Loucy (cell line): ENCODE measurements around the gene DNMT1.
"Not testable (repeated sequence)": the region's sequence is repeated elsewhere in the genome, so short reads cannot be mapped to it uniquely, and the experiment has no call there.

Experiments
- EZH2phosphoT487 ChIP-seq: fragments of 200-600 bp; IDR thresholded peaks from 2 replicates; pipeline ENCODE4 v1.6.1; 2018; ENCODE audit warnings: antibody characterized with exemption, mild to moderate bottlenecking, moderate library complexity, borderline replicate concordance
- TF ChIP-seq, protein P1 (sequence below): fragments of 200-600 bp; sonication (generic); conservative IDR thresholded peaks from 2 replicates; pipeline ENCODE4 v1.5.1; 2014; ENCODE audit warnings: mild to moderate bottlenecking, antibody characterized with exemption, low read length

DNA sequence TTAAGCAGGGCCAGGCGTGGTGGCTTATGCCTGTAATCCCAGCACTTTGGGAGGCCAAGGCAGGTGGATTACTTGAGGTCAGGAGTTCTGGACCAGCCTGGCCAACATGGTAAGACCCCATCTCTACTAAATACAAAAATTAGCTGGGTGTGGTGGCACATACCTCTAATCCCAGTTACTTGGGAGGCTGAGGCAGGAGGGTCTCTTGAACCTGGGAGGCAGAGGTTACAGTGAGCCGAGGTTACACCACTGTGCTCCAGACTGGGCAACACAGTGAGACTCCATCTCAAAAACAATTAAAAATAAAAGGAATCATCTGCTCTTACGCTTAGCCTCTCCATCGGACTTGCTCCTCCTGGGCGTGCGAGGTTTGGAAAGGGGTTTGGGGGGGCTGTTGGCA lies 14.7 kb downstream of the DNMT1 start:
- TF ChIP-seq, protein P1, sequence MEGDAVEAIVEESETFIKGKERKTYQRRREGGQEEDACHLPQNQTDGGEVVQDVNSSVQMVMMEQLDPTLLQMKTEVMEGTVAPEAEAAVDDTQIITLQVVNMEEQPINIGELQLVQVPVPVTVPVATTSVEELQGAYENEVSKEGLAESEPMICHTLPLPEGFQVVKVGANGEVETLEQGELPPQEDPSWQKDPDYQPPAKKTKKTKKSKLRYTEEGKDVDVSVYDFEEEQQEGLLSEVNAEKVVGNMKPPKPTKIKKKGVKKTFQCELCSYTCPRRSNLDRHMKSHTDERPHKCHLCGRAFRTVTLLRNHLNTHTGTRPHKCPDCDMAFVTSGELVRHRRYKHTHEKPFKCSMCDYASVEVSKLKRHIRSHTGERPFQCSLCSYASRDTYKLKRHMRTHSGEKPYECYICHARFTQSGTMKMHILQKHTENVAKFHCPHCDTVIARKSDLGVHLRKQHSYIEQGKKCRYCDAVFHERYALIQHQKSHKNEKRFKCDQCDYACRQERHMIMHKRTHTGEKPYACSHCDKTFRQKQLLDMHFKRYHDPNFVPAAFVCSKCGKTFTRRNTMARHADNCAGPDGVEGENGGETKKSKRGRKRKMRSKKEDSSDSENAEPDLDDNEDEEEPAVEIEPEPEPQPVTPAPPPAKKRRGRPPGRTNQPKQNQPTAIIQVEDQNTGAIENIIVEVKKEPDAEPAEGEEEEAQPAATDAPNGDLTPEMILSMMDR = not testable (repeated sequence)
- not testable (repeated sequence) for TF ChIP-seq EZH2phosphoT487
